ENCODE measurements around the gene TARBP1. TPM values are rescaled to one million over a fixed set of nuclear protein-coding genes. Genes with fewer than 3 reads are reported as not detected.

TARBP1 gene
- total and polyA plus RNA-seq, 2 of the 4 experiments (the other 2 are of a cell fraction): 10.6 to 17.7 TPM

GRCh38 chr1:234438579-234438978, 40.4 kb downstream of the TARBP1 start:
- H3K18ac ChIP-seq (ENCODE audit: low read depth, low read length): no peak overlapping the region
- no peak overlapping the region for H2BK5ac ChIP-seq (ENCODE audit: low read depth, low read length, poor library complexity, severe bottlenecking)
- no peak overlapping the region for H3K4me3 ChIP-seq (ENCODE audit: insufficient read depth, low read depth, low read length)
- H3K79me1 ChIP-seq (ENCODE audit: low read depth in 1 of 2, low read length in 2 of 2): no peaks in the 10 kb centered on the region
- intact Hi-C loops (cut with micrococcal nuclease) (no loop called here), dilution Hi-C loops (cut with HindIII; ENCODE audit: low sequenced_read_pairs, unreplicated experiment) (no loop called here), in situ Hi-C loops (cut with MboI; ENCODE audit: low sequenced_read_pairs) (no loop called here)
- H3K9ac ChIP-seq (ENCODE audit: low read depth, low read length): no peak overlapping the region
- H4K8ac ChIP-seq (ENCODE audit: low read depth in 2 of 2, low read length in 2 of 2): no peak overlapping the region
- no peaks in the 10 kb centered on the region for H3K27me3 ChIP-seq (ENCODE audit: control insufficient read depth, insufficient read depth, low read length)
- no peak overlapping the region for H3K27ac ChIP-seq (ENCODE audit: insufficient read depth, low read length)
- no peak overlapping the region for H2BK120ac ChIP-seq (ENCODE audit: low read depth, low read length)
- ChIA-PET CTCF (no interaction called here), POLR2A (ENCODE audit: unreplicated experiment) (no interaction called here)
- no peak overlapping the region for H2BK20ac ChIP-seq (ENCODE audit: low read depth, low read length)
- no peak for ATAC-seq (ENCODE audit: low read depth)
- H2AK5ac ChIP-seq (ENCODE audit: low read depth, low read length): no peak overlapping the region
- H4K5ac ChIP-seq (ENCODE audit: low read depth, low read length): no peak overlapping the region
- no peak overlapping the region for H2BK15ac ChIP-seq (ENCODE audit: low read depth, low read length)
- H3K4me1 ChIP-seq (ENCODE audit: control insufficient read depth, insufficient read depth, low read length): no peaks in the 10 kb centered on the region
- H3K9me1 ChIP-seq (ENCODE audit: insufficient read depth, low read length): peaks cover 4% of the 10 kb centered on the region; the same call in 1 of the 2 replicates
- H3K4me2 ChIP-seq (ENCODE audit: low read depth, low read length): no peak overlapping the region
- no peak overlapping the region for H3K23ac ChIP-seq (ENCODE audit: low read depth, low read length)
- H4K91ac ChIP-seq (ENCODE audit: insufficient read depth, low read depth, low read length): no peak overlapping the region
- no peak for DNase-seq
- TF ChIP-seq SMC3 (IDR thresholded peaks at IDR 0.05; ENCODE audit: low read depth, low read length) (no peak), MAZ (IDR thresholded peaks at IDR 0.05; ENCODE audit: borderline replicate concordance, low read depth, low read length) (no peak), CHD1 (IDR thresholded peaks at IDR 0.05; ENCODE audit: low read depth, low read length) (no peak)
- WGBS, 2 experiments (ENCODE audit: extremely low coverage in 2 of 2, insufficient read length in 1 of 2): no CpG with 5 or more reads among the region's 4 CpGs
- no peak overlapping the region for H2AFZ ChIP-seq (replicated peaks; ENCODE audit: low read length, poor library complexity)
- BruUV-seq (replicated peaks): no TSS peak
- H3K9me3 ChIP-seq (ENCODE audit: control insufficient read depth, insufficient read depth, low read length): no peaks in the 10 kb centered on the region; the same call in 1 of the 2 replicates
- no peak overlapping the region for H2AK9ac ChIP-seq (replicated peaks; ENCODE audit: low read depth, low read length, poor library complexity)
- no peaks in the 10 kb centered on the region for H4K20me1 ChIP-seq (ENCODE audit: insufficient read depth, low read length)
- H3K56ac ChIP-seq (ENCODE audit: extremely low read depth, insufficient read depth, low read length): no peak overlapping the region
- no peak overlapping the region for H3K14ac ChIP-seq (replicated peaks; ENCODE audit: low read depth, low read length)
- H3K4ac ChIP-seq (ENCODE audit: low read depth, low read length): no peak overlapping the region
- no peaks in the 10 kb centered on the region for H3K36me3 ChIP-seq (ENCODE audit: control insufficient read depth, insufficient read depth, low read length)

All from IMR-90 (cell line).